C4-2B (cell line): ENCODE data around the gene MINDY4.

Experiments
- H3K27ac ChIP-seq: fragments of 450-650 bp; 2 replicates; pipeline ENCODE4 v1.5.1; 2017
- CTCF ChIP-seq: fragments of 450-650 bp; conservative IDR thresholded peaks from 2 replicates; pipeline ENCODE4 v1.5.1; 2017; ENCODE audit warnings: mild to moderate bottlenecking
- ZFX ChIP-seq: fragments of 450-650 bp; IDR thresholded peaks from 2 replicates; pipeline ENCODE4 v1.6.1; 2017

The MINDY4 gene

GRCh38 chr7:30933124-30933974 lies 162.1 kb downstream of the MINDY4 start:
- no peak overlapping the region for H3K27ac ChIP-seq
- TF ChIP-seq CTCF (no peak), ZFX (no peak)

- no peak for TF ChIP-seq CTCF
- TF ChIP-seq ZFX, result no peak
- H3K27ac ChIP-seq, result no peak overlapping the region
Measured at GRCh38 chr7:30934225-30934624, 163.0 kb downstream of the MINDY4 start.

GRCh38 chr7:30934732-30935568 lies 163.7 kb downstream of the MINDY4 start:
- no peak overlapping the region for H3K27ac ChIP-seq
- TF ChIP-seq ZFX (no peak), CTCF (no peak)

GRCh38 chr7:30935569-30935877 lies 164.3 kb downstream of the MINDY4 start:
- H3K27ac ChIP-seq, result no peak overlapping the region
- no peak for TF ChIP-seq CTCF

GRCh38 chr7:30936650-30937245 lies 165.5 kb downstream of the MINDY4 start:
- TF ChIP-seq ZFX (no peak), CTCF (no peak)
- H3K27ac ChIP-seq, result no peak overlapping the region

GRCh38 chr7:30937416-30937815 lies 166.2 kb downstream of the MINDY4 start:
- H3K27ac ChIP-seq, result no peak overlapping the region
- TF ChIP-seq ZFX, result no peak
- TF ChIP-seq CTCF, result no peak
